Measurements from ENCODE around the gene SRRM3. TPM values are rescaled to one million over a fixed set of nuclear protein-coding genes. Genes with fewer than 3 reads are reported as not detected.
A peak's percentile ranks its signal among the peaks of the same experiment; 100 is the strongest.
"Not testable (repeated sequence)": the region's sequence is repeated elsewhere in the genome, so short reads cannot be mapped to it uniquely, and the experiment has no call there.

SRRM3 gene
- total RNA-seq, 1 donor from 2014 or later: 2.0 TPM

GRCh38 chr7:76267107-76267893, 65.6 kb downstream of the SRRM3 start:
- no peak for DNase-seq

DNA sequence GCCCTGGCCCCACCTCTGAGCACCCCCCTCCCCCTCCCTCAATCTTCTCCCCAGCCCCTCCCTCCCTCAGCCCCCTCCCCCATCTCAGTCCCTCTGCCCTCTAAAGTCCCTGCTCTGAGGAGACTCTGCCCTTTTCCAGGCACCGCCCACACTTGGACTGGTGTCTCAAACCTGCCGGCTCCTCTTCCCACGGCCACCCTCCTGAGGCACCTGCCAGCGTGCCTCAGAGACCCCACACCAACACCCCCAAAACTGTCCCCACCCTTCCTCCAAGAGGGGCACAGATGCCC, 66.1 kb downstream of the SRRM3 start:
- no peak for DNase-seq

- no peak for DNase-seq
These were observed 66.7 kb downstream of the SRRM3 start for GRCh38 chr7:76268376-76268775.

DNA sequence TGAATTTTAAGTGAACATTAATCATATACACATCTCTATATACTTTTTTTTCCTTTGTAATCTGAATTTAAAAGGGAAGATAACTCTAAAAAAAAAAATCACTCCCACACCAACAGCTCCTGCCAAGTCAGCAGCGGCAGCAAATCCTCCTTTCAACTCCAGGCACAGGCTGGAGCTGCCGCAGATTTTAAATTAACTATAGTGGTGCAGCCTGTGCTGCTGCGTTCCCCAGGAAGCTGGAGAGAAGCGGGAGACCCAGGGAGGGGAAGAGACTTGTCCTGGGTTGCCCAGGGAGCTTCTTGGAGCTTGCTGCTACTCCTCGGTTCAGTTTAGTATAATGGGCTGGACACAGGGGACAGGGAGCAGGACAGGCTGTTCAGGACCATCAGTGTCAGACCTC, 68.2 kb downstream of the SRRM3 start:
- no peak for DNase-seq

DNA sequence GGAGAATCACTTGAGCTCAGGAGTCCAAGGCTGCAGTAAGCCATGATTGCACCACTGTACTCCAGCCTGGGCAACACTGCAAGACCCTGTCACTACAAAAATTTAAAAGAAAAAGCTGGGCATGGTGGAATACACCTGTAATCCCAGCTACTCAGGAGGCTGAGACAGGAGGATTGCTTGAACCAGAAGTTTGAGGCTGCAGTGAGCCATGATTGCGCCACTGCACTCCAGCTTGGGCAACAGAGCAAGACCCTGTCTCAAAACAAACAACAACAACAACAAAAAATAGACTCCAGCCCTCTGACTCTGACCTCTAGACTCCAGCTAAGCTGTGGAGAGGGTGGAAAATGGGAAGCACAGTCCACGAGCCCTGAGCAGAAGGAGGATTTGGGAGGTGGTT, 69.7 kb downstream of the SRRM3 start:
- DNase-seq: not testable (repeated sequence)

- no peak for DNase-seq
These were observed 70.4 kb downstream of the SRRM3 start for GRCh38 chr7:76272142-76272541.

- DNase-seq: no peak
These were observed 71.3 kb downstream of the SRRM3 start for GRCh38 chr7:76272851-76273497.

DNA sequence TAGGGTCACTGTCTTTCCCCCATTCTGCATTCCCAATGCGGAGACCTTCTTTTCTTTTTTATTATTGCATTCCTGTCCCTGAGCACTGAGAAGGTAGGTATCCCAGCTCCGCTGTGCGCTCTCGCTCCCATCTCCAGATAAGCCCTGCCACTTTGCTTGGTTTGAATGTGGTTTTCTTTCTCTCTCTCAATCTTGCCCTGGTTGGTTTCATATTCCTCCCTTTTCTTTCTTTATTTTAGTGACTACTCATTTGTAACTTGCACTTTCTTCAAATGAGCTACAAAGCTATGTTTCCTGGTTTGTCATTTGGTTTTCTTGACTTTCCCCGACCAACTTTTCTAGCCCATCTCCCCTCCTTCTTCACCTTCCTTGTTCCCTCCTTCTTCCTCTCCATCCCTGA, 71.8 kb downstream of the SRRM3 start:
- DNase-seq: no peak

DNA sequence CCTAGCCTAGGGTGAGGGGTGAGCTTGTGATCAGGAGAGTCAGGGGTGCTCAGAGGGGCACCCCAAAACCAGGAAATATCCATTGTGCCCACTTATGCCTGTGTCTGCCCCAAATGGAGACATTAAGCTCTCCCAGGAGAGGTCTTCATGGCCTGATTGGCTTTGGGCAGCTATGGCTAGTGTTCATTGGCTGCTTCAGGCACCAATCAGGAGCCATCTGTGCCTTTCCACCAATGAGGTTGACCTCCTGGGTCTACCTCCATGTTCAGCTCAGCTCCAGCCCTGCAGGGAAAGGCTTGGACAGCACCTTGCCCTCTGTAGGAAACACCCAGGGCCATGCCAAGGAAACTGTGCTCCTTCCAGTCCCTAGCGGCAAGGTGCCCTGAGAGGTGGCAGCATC, 76.8 kb downstream of the SRRM3 start:
- peak; percentile 28 for DNase-seq

- no peak for DNase-seq
These were observed 78.7 kb downstream of the SRRM3 start for GRCh38 chr7:76280408-76280807.

DNA sequence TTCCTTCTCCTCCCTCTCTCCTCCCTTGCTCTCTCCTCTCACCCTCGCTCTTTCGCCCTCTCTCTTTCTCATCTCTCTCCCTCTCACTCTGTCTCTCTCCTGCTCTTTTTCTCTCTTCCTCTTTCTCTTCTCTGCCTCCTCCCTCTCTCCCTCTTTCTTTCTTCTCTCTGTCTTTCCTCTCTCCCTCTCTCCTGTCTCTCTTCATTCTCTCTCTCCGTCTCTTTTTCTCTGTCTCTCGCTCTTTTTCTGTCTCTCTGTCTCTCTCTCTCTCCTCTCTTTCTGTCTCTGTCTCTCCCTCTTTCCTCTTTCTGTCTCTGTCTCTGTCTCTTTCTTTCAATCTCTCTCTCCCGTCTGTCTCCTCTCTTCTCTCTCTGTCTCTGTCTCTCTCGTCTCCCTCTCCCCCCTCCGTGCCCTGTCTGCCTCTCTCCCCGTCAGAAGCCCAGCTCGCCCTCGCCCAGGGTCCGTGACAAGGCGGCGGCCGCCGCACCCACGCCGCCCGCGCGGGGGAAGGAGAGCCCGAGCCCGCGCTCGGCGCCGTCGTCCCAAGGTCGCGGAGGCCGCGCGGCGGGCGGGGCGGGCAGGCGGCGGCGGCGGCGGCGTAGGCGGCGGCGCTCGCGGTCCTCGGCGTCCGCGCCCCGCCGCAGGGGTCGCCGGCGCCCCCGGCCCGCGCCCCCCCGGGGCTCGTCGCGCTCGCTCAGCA, 79.5 kb downstream of the SRRM3 start:
- DNase-seq: no peak

DNA sequence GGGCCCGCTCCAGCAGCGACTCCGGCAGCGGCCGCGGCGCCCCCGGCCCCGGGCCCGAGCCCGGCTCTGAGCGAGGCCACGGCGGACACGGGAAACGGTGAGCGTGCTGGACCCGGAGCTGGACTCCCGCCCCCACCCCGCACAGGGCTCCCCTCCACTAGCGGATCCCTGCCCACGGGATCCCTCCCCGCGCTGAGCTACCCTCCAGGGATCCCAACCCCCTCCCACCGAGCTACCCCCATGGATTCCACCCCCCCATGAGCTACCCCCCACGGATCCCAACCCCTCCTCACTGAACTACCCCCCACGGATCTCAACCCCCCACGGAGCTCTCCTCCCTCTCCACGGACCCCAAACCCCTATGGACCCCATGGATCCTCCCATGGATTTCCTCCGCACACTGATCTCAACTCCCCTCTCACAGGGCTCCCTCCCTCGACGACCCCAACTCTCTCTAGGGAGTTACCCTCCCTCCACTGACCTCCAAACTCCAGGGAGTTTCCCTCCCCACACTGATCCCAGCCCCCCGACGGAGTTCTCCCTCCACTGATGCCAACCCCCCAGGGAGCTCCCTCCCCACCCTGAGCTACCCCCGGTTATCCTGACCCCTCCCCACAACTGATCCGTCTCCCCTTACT, 80.1 kb downstream of the SRRM3 start:
- no peak for DNase-seq

- peak; percentile 41 for DNase-seq
These were observed 80.9 kb downstream of the SRRM3 start for GRCh38 chr7:76282344-76283253.

DNA sequence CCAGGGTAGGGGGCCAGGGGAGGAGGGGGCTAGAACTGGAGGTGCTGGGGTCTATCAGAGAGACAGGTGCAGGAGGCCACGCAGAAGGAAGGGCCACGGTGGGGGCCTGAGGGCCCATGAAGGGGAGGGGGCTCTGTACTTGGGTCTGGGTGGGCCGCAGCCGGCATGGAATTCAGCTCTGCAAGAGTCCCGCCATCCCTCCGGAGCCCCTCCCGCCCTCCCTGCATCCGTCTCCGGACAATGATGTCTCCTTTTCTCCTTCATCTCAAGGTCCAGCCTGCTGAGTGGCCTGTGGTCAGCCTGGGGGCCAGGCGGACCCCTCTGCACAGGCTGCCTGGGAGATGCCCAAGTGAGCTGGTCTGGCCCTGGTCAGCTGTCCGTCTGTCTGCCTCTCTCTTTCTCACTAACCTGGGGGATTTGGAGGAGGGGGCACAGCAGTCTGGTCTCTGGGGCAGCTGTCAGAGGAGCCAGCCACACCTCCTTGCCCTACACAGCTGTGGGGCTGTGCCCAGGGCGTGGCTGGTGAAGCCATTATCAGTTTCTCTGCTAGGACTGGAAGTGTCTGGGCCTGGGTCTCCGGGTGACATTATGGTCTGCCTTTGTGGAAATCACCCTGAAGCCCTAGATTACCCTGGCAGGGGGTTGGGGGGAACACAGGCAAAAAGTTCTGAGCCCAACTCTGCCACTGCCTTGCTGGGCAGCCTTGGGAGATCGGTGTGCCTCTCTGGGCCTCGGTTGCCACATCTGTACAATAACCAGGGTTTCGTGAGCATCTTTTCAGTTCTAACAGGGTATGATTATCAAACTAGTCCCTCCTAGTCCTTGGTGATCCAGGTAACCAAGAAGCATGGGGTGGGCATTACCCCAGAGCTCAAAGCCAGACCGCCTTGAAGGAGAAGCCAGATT, 81.8 kb downstream of the SRRM3 start:
- no peak for DNase-seq

- DNase-seq: no peak
These were observed 84.1 kb downstream of the SRRM3 start for GRCh38 chr7:76285604-76286374.

- no peak for DNase-seq
These were observed 85.2 kb downstream of the SRRM3 start for GRCh38 chr7:76286842-76287403.

- DNase-seq: not testable (repeated sequence)
These were observed 89.2 kb downstream of the SRRM3 start for GRCh38 chr7:76290847-76291350.

- DNase-seq: peak; percentile 98
These were observed 89.9 kb downstream of the SRRM3 start for GRCh38 chr7:76291351-76292212.

GRCh38 chr7:76292213-76292573, 90.5 kb downstream of the SRRM3 start:
- peak; percentile 95 for DNase-seq
